Adrenal gland (tissue), 12 donors: ENCODE measurements around the gene SMG6. TPM values are rescaled to one million over a fixed set of nuclear protein-coding genes. Genes with fewer than 3 reads are reported as not detected.

Source experiments
- DNase-seq, 7 donors: peaks; one replicate each; pipeline ENCODE4 v3.0.0-alpha.2; 2019 to 2020
- H3K27ac ChIP-seq, 5 donors: fragments of 200-600 bp; sonication (generic) in 4 of 5; 1 replicate in 3 of 5; 2 replicates in 2 of 5; pipeline versions ENCODE4 v1.5.1 to v1.8.0; 2016 to 2020; ENCODE audit warnings: mild to moderate bottlenecking in 1 of 5
- H3K27me3 ChIP-seq: fragments of 200-600 bp; 2 replicates; pipeline ENCODE4 v1.8.0; 2021
- H3K36me3 ChIP-seq, 2 donors: fragments of 200-600 bp; replicated peaks in 1 of 2; 1 replicate in 1 of 2; 2 replicates in 1 of 2; pipeline versions ENCODE4 v1.5.1 to v1.8.0; 2018 to 2022
- H3K4me1 ChIP-seq, 2 donors: fragments of 200-600 bp; replicated peaks in 1 of 2; 1 replicate in 1 of 2; 2 replicates in 1 of 2; pipeline versions ENCODE4 v1.5.1 to v1.8.0; 2018 to 2021
- H3K4me3 ChIP-seq, 4 donors: fragments of 200-600 bp; sonication (generic) in 3 of 4; one replicate each; pipeline ENCODE4 v1.5.1; 2016 to 2018
- H3K9me3 ChIP-seq, 3 donors: fragments of 200-600 bp; sonication (generic) in 1 of 3; replicated peaks in 1 of 3; 1 replicate in 2 of 3; 2 replicates in 1 of 3; pipeline versions ENCODE4 v1.5.1 to v1.8.0; 2016 to 2021
- CTCF ChIP-seq, 6 experiments: fragments of 450-650 bp in 4 of 6; fragments of 200-600 bp in 2 of 6; sonication (generic) in 1 of 6; IDR thresholded peaks; 1 replicate in 5 of 6; 2 replicates in 1 of 6; pipeline versions ENCODE4 v1.5.1 to v1.8.0; 2016 to 2021; ENCODE audit warnings: antibody characterized with exemption in 6 of 6, mild to moderate bottlenecking in 2 of 6, moderate library complexity in 1 of 6
- POLR2A ChIP-seq, 2 donors: fragments of 450-650 bp; IDR thresholded peaks; one replicate each; pipeline ENCODE4 v1.6.1; 2017; ENCODE audit warnings: antibody characterized with exemption in 2 of 2, mild to moderate bottlenecking in 2 of 2, moderate library complexity in 1 of 2
- WGBS, 4 donors: extraction: QIAGEN DNeasy Blood & Tissue Kit in 2 of 4; methylation state at CpG; one replicate each; pipeline versions ENCODE4 v1.1.5 to v1.1.7; 2013 to 2017; 5-methylcytosine and 5-hydroxymethylcytosine counted together
- intact Hi-C, 2 donors: fragments of 100-400 bp; cut with DNase I; formaldehyde crosslinking; loops; one replicate each; pipeline versions ENCODE4 v1.14.1 to v1.15.0; 2022 to 2023
- polyA plus RNA-seq, 3 donors: library from polyadenylated mRNA; stranded (reverse); fragments of 200-250 nt in 2 of 3; fragments of 350-450 nt in 1 of 3; fragmentation: Illumina TruSeq in 1 of 3; extraction: RNeasy Lipid Tissue Mini Kit (QIAGEN cat#74804) in 1 of 3; gene quantifications; one replicate each; pipeline ENCODE4 v1.2.3, GENCODE V29; 2013 to 2014
- total RNA-seq, 9 donors: library from RNA; depleted of rRNA in 4 of 9; stranded (reverse); fragments of >200 nt in 4 of 9; fragments of 120-200 nt in 1 of 9; fragmentation: NEBNext Ultra II Directional in 1 of 9; extraction: Animal tissue kit (Norgen Biotek cat#: 25700) in 1 of 9; gene quantifications; one replicate each; pipeline versions ENCODE4 v1.1.0 to v1.2.4, GENCODE V29; 2013 to 2023
- donor health status: healthy with polysubstance abuse.
- donor health status: Bipolar disorder and iron deficiency.
- donor health status: DM: yes; HTN: yes; CAD: no.
- donor health status: DM: no; HTN: no; CAD: no.
- donor health status: DM: no; HTN: no; CAD: no.
- donor health status: DM: yes; HTN: yes; CAD: no.

Gene SMG6
- total and polyA plus RNA-seq, 12 donors = 15.9 to 85.1 (median 44.0) TPM

- intact Hi-C loops = no loop called here
- H3K4me1 ChIP-seq = peaks cover 3% of the 10 kb centered on the region in 2 donors
- no peak overlapping the region for H3K27ac ChIP-seq
- 89 to 94% (median 93%) methylated on average over 5 of the region's 5 CpGs for WGBS, 4 donors
- TF ChIP-seq CTCF (IDR thresholded peaks at IDR 0.05) (no peak), POLR2A (IDR thresholded peaks at IDR 0.05) (no peak)
- H3K27me3 ChIP-seq = no peaks in the 10 kb centered on the region
- no peak for DNase-seq
- no peaks in the 10 kb centered on the region for H3K9me3 ChIP-seq
- H3K4me3 ChIP-seq = no peak overlapping the region
- H3K36me3 ChIP-seq = peaks cover 0 to 48% of the 10 kb centered on the region in 2 donors
These were observed 6.6 kb downstream of the SMG6 start for GRCh38 chr17:2297023-2297422.

- WGBS, 4 donors = 77 to 94% (median 86%) methylated on average over 1 of the region's 1 CpG
- H3K27ac ChIP-seq = no peak overlapping the region
- H3K9me3 ChIP-seq = no peaks in the 10 kb centered on the region
- H3K4me3 ChIP-seq = no peak overlapping the region
- intact Hi-C loops = no loop called here
- peaks cover 0 to 54% of the 10 kb centered on the region in 2 donors for H3K36me3 ChIP-seq
- H3K4me1 ChIP-seq = no peaks in the 10 kb centered on the region
- no peak for DNase-seq
- no peak for TF ChIP-seq POLR2A (IDR thresholded peaks at IDR 0.05)
- TF ChIP-seq CTCF (IDR thresholded peaks at IDR 0.05) = no peak
- H3K27me3 ChIP-seq = no peaks in the 10 kb centered on the region
These were observed 8.0 kb downstream of the SMG6 start for GRCh38 chr17:2295575-2295974.

- Histone ChIP-seq H3K9me3 (no peaks in the 10 kb centered on the region), H3K4me3 (no peak overlapping the region), H3K4me1 (no peaks in the 10 kb centered on the region), H3K27ac (no peak overlapping the region), H3K27me3 (no peaks in the 10 kb centered on the region), H3K36me3 (peaks cover 0 to 71% of the 10 kb centered on the region in 2 donors)
- no peak for DNase-seq
- no peak for TF ChIP-seq CTCF (IDR thresholded peaks at IDR 0.05)
- no peak for TF ChIP-seq POLR2A (IDR thresholded peaks at IDR 0.05)
- intact Hi-C loops = no loop called here
- WGBS, 4 donors = 85 to 90% (median 87%) methylated on average over 2 of the region's 2 CpGs
These were observed 11.5 kb downstream of the SMG6 start for GRCh38 chr17:2292100-2292499.

GRCh38 chr17:2289878-2290478 is 13.6 kb downstream of the SMG6 start:
- Histone ChIP-seq H3K36me3 (peaks cover 0 to 62% of the 10 kb centered on the region in 2 donors), H3K27me3 (no peaks in the 10 kb centered on the region), H3K9me3 (no peaks in the 10 kb centered on the region), H3K4me1 (no peaks in the 10 kb centered on the region), H3K4me3 (no peak overlapping the region), H3K27ac (no peak overlapping the region)
- DNase-seq = no peak
- intact Hi-C loops = loop anchor here (10.0 kb wide), 2 partner anchors 235 to 385 kb away; partner anchors contain the start of gene HIC1 (in 1 of the 2)
- WGBS, 4 donors = 90 to 96% (median 94%) methylated on average over 5 of the region's 5 CpGs
- no peak for TF ChIP-seq POLR2A (IDR thresholded peaks at IDR 0.05)
- TF ChIP-seq CTCF (IDR thresholded peaks at IDR 0.05) = no peak
